Endothelial cell of umbilical vein (primary cell): ENCODE results near the gene TDRD9. TPM values are rescaled to one million over a fixed set of nuclear protein-coding genes. Genes with fewer than 3 reads are reported as not detected.

Experiments
- BruUV-seq: library from RNA; stranded (reverse); fragments of 400-500 nt; replicated peaks from 2 replicates; lab custom pipeline; 2021; lab: Mats Ljungman, UMichigan
- CTCF ChIA-PET: fragments of 300-600, 350-600 bp; sonication (Branson Sonifier 250); formaldehyde crosslinking; loops from one replicate; lab custom pipeline; 2021; ENCODE audit warnings: antibody characterized with exemption, inconsistent platforms; lab: Charles Lee
- POLR2A ChIA-PET: fragments of 300-600, 350-600 bp; sonication (Branson Sonifier 250); formaldehyde crosslinking; loops from one replicate; lab custom pipeline; 2021; ENCODE audit warnings: antibody characterized with exemption, inconsistent platforms; lab: Charles Lee
- DNase-seq: peaks from one replicate; pipeline ENCODE4 v3.0.0-alpha.2; 2011; ENCODE audit warnings: low read depth, low spot score
- FAIRE-seq: peaks from 2 replicates; lab custom pipeline; 2011; peaks lifted over from hg19 to GRCh38; lab: Jason Lieb, UNC
- H2AFZ ChIP-seq: 2 replicates; pipeline ENCODE4 v1.6.0; 2012; ENCODE audit warnings: low read depth, low read length, control low read depth, inconsistent platforms
- H3K27ac ChIP-seq: 2 replicates; pipeline ENCODE4 v1.5.1; 2011; ENCODE audit warnings: low read depth, mild to moderate bottlenecking, control low read depth, low read length, moderate library complexity; ENCODE audit not compliant: insufficient read depth
- H3K27me3 ChIP-seq, 2 experiments: 2 replicates each; pipeline versions ENCODE4 v1.6.0 to v1.6.1; 2011; ENCODE audit warnings: low read length in 2 of 2, mixed read lengths in 1 of 2; ENCODE audit not compliant: control insufficient read depth in 2 of 2, insufficient read depth in 2 of 2
- H3K36me3 ChIP-seq, 2 experiments: 2 replicates in 1 of 2; 3 replicates in 1 of 2; pipeline ENCODE4 v1.5.1; 2011; ENCODE audit warnings: low read length in 2 of 2, mild to moderate bottlenecking in 1 of 2, moderate library complexity in 1 of 2; ENCODE audit not compliant: control insufficient read depth in 2 of 2, insufficient read depth in 2 of 2; ENCODE audit errors: extremely low read depth in 1 of 2
- H3K4me1 ChIP-seq: 3 replicates; pipeline ENCODE4 v1.5.1; 2011; ENCODE audit warnings: mild to moderate bottlenecking, low read length; ENCODE audit not compliant: control insufficient read depth, insufficient read depth; ENCODE audit errors: extremely low read depth
- H3K4me2 ChIP-seq: 2 replicates; pipeline ENCODE4 v1.6.1; 2011; ENCODE audit warnings: low read length, control low read depth, mixed read lengths; ENCODE audit not compliant: insufficient read depth
- H3K4me3 ChIP-seq, 3 experiments: fragments of 200-600 bp in 1 of 3; sonication (generic), shearing (Covaris generic) in 1 of 3; replicated peaks in 1 of 3; 2 replicates each; pipeline ENCODE4 v1.5.1; 2011 to 2016; ENCODE audit warnings: control low read depth in 3 of 3, low read length in 3 of 3, mild to moderate bottlenecking in 2 of 3, inconsistent platforms in 1 of 3, low read depth in 1 of 3, moderate library complexity in 1 of 3; ENCODE audit not compliant: insufficient read depth in 1 of 3
- H3K79me2 ChIP-seq: 2 replicates; pipeline ENCODE4 v1.6.0; 2012; ENCODE audit warnings: low read length, inconsistent platforms; ENCODE audit not compliant: control insufficient read depth, insufficient read depth
- H3K9ac ChIP-seq: replicated peaks from 2 replicates; pipeline ENCODE3; 2011; ENCODE audit warnings: low read length, control low read depth; ENCODE audit not compliant: insufficient read depth; ENCODE audit errors: extremely low read depth
- H3K9me1 ChIP-seq: replicated peaks from 3 replicates; pipeline ENCODE4 v1.6.0; 2011; ENCODE audit warnings: mild to moderate bottlenecking, low read length; ENCODE audit not compliant: control insufficient read depth, insufficient read depth; ENCODE audit errors: extremely low read depth
- H3K9me3 ChIP-seq: replicated peaks from 2 replicates; pipeline ENCODE4 v1.5.1; 2012; ENCODE audit warnings: low read length, inconsistent platforms; ENCODE audit not compliant: control insufficient read depth, insufficient read depth
- H4K20me1 ChIP-seq: replicated peaks from 2 replicates; pipeline ENCODE3; 2011; ENCODE audit warnings: mild to moderate bottlenecking, low read length; ENCODE audit not compliant: control insufficient read depth, insufficient read depth; ENCODE audit errors: extremely low read depth
- CTCF ChIP-seq, 2 donors: IDR thresholded peaks; 1 replicate in 1 of 2; 2 replicates in 1 of 2; pipeline ENCODE4 v1.5.1; 2011; ENCODE audit warnings: low read length in 2 of 2, mild to moderate bottlenecking in 2 of 2, moderate library complexity in 2 of 2, control low read depth in 1 of 2, inconsistent platforms in 1 of 2, low read depth in 1 of 2; ENCODE audit not compliant: insufficient read depth in 1 of 2; ENCODE audit errors: extremely low read depth in 1 of 2
- EZH2 ChIP-seq: IDR thresholded peaks from 2 replicates; pipeline ENCODE4 v1.6.1; 2012; ENCODE audit warnings: borderline replicate concordance, low read depth, mild to moderate bottlenecking, moderate library complexity, low read length, inconsistent platforms; ENCODE audit not compliant: severe bottlenecking
- FOS ChIP-seq: IDR thresholded peaks from 2 replicates; pipeline ENCODE4 v1.6.1; 2011; ENCODE audit warnings: mild to moderate bottlenecking, low read length, moderate library complexity, borderline replicate concordance; ENCODE audit not compliant: insufficient read depth
- GATA2 ChIP-seq: IDR thresholded peaks from 2 replicates; pipeline ENCODE4 v1.7.0; 2011; ENCODE audit warnings: low read depth, mild to moderate bottlenecking, moderate library complexity, mixed read lengths, low read length; ENCODE audit not compliant: insufficient read length, insufficient read depth
- JUN ChIP-seq: IDR thresholded peaks from 2 replicates; pipeline ENCODE4 v1.6.1; 2011; ENCODE audit warnings: borderline replicate concordance, low read depth; ENCODE audit not compliant: insufficient read length, insufficient read depth
- MYC ChIP-seq: IDR thresholded peaks from one replicate; pipeline ENCODE4 v1.6.1; 2011; ENCODE audit warnings: mild to moderate bottlenecking, low read depth, low read length
- POLR2A ChIP-seq: IDR thresholded peaks from 2 replicates; pipeline ENCODE4 v1.6.1; 2012; ENCODE audit warnings: low read depth, mild to moderate bottlenecking, control low read depth, low read length
- POLR2AphosphoS5 ChIP-seq: IDR thresholded peaks from 2 replicates; pipeline ENCODE4 v1.6.1; 2012; ENCODE audit warnings: low read depth, mild to moderate bottlenecking, control low read depth, low read length, moderate library complexity; ENCODE audit not compliant: insufficient read depth
- dilution Hi-C: fragments of 300-500 bp; cut with MboI; formaldehyde crosslinking; loops from one replicate; pipeline ENCODE4 v1.15.0; 2019; ENCODE audit warnings: low sequenced_read_pairs; ENCODE audit not compliant: extremely low pct_ligation_motif_present
- intact Hi-C: fragments of 100-400 bp; cut with micrococcal nuclease; formaldehyde crosslinking; loops from one replicate; pipeline ENCODE4 v1.10.0; 2022
- polyA plus RNA-seq, 4 experiments: library from polyadenylated mRNA; depleted of rRNA in 3 of 4; stranded (reverse) in 3 of 4; unstranded in 1 of 4; fragments of >200 nt; gene quantifications; 2 replicates each; pipeline versions ENCODE4 v1.2.1 to v1.2.3, GENCODE V29; 2011 to 2012; ENCODE audit warnings: missing spikeins in 1 of 4
- total RNA-seq: library from RNA; stranded (reverse); gene quantifications from 2 replicates; pipeline ENCODE4 v1.2.3, GENCODE V29; 2021
- TF ChIP-seq, protein P1 (sequence below): IDR thresholded peaks from 2 replicates; pipeline ENCODE4 v1.6.1; 2011; ENCODE audit not compliant: insufficient read depth, insufficient read length

Gene TDRD9
- total and polyA plus RNA-seq, 2 donors (not counting 3 experiments of a cell fraction or from before 2014, with no cell fraction given), result 0.52 to 1.4 TPM

DNA sequence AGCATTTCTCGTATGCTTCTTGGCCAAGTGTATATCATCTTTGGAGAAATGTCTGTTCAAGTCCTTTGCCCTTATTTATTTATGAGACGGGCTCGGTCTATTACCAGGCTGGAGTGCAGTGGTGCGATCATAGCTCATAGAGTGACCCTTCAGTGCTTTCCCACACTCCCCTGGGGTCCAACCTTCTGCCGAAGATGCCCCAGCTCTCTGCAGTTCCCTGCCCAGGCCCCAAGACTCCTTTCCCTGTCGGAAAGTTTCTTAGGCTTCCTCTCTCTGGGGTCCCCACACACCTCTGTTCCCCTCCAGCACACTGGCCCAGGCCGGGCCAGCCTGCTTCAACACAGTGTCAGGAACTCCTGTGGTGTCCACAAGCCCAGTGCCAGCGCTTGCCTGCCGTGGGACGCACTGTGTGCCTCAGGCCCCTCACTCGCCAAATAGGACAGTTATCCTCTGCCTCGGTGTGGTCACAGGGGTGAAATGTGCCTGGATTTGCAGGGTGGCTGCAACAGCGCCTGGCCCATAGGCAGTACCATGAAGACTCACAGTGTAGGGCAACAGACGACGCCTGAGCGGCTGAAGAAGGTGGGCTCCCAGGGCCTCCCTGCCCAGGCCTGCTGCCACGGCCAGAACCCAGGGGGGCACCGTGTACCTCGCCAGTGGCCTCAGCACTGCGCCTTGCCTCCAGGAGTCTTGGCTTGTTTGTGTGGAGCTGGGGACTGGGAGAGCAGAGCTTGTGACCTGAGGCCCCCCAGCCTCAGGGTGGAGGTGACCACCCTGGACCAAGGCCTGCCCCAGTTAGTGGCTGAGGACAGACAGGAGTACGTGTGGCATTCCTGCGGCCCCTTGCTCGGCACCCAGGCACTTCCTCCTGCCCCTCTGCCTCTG, 152.4 kb downstream of the TDRD9 start:
- Histone ChIP-seq H3K4me2 (no peak overlapping the region), H3K36me3 (no peaks in the 10 kb centered on the region), H3K9me1 (no peaks in the 10 kb centered on the region), H3K4me3 (no peak overlapping the region), H3K4me1 (no peaks in the 10 kb centered on the region), H3K27me3 (peaks cover 8 to 12% of the 10 kb centered on the region in 2 experiments), H2AFZ (no peak overlapping the region), H4K20me1 (no peaks in the 10 kb centered on the region), H3K27ac (no peak overlapping the region), H3K79me2 (no peaks in the 10 kb centered on the region), H3K9me3 (no peaks in the 10 kb centered on the region), H3K9ac (no peak overlapping the region)
- dilution Hi-C loops, result no loop called here
- ChIA-PET CTCF (no interaction called here), POLR2A (no interaction called here)
- DNase-seq, result no peak
- FAIRE-seq, result no peak
- TF ChIP-seq, protein P1, sequence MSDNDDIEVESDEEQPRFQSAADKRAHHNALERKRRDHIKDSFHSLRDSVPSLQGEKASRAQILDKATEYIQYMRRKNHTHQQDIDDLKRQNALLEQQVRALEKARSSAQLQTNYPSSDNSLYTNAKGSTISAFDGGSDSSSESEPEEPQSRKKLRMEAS, result no peak
- no peak for TF ChIP-seq MYC
- no peak for TF ChIP-seq GATA2
- TF ChIP-seq POLR2A, result no peak
- TF ChIP-seq JUN, result no peak
- TF ChIP-seq EZH2, result no peak
- TF ChIP-seq FOS, result no peak
- no peak for TF ChIP-seq POLR2AphosphoS5
- TF ChIP-seq CTCF (IDR thresholded peaks at IDR 0.05; ENCODE audit: extremely low read depth in 1 of 2, insufficient read depth in 1 of 2, low read depth in 1 of 2, low read length in 2 of 2), result no peak
- intact Hi-C loops, result no loop called here
- no TSS peak for BruUV-seq
